Measurements from ENCODE around the gene ASIC5. TPM values are rescaled to one million over a fixed set of nuclear protein-coding genes. Genes with fewer than 3 reads are reported as not detected.

Gene ASIC5
- total RNA-seq, 6 experiments from 2014 or later = not detected

DNA sequence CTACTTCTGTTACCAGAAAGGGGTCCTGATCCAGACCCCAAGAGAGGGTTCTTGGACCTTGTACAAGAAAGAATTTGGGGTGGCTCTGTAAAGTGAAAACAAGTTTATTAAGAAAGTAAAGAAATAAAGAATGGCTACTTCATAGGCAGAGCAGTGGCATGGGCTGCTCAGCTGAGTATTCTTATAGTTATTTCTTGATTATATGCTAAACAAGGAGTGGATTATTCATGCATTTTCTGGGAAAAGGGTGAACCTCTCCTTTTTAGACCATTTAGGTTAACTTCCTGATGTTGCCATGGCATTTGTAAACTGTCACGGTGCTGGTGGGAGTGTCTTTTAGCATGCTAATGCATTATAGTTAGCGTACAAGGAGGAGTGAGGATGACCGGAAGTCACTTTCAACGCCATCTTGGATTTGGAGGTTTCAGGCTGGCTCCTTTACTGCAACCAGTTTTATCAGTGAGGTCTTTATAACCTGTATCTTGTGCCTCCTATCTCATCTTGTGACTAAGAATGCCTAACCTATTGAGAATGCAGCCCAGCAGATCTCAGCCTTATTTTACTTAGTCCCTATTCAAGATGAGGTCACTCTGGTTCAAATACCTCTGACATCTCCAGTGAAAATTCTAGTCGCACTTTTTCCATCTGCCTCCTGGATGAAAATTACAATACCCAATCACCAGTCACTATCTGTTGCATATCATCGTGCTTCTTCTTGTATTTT lies 21.9 kb upstream of the ASIC5 start:
- Mint-ChIP-seq H3K4me3 (no peak overlapping the region), H3K27ac (no peak overlapping the region), H3K36me3 (ENCODE audit: low read depth) (no peaks in the 10 kb centered on the region), H3K27me3 (ENCODE audit: insufficient read depth) (peaks cover 3% of the 10 kb centered on the region; the same call in 1 of the 2 replicates), H3K9me3 (peaks cover 9% of the 10 kb centered on the region), H3K4me1 (ENCODE audit: low read depth) (peaks cover 6% of the 10 kb centered on the region; the same call in 1 of the 2 replicates)
- no peak for DNase-seq
- TF ChIP-seq, protein P1, sequence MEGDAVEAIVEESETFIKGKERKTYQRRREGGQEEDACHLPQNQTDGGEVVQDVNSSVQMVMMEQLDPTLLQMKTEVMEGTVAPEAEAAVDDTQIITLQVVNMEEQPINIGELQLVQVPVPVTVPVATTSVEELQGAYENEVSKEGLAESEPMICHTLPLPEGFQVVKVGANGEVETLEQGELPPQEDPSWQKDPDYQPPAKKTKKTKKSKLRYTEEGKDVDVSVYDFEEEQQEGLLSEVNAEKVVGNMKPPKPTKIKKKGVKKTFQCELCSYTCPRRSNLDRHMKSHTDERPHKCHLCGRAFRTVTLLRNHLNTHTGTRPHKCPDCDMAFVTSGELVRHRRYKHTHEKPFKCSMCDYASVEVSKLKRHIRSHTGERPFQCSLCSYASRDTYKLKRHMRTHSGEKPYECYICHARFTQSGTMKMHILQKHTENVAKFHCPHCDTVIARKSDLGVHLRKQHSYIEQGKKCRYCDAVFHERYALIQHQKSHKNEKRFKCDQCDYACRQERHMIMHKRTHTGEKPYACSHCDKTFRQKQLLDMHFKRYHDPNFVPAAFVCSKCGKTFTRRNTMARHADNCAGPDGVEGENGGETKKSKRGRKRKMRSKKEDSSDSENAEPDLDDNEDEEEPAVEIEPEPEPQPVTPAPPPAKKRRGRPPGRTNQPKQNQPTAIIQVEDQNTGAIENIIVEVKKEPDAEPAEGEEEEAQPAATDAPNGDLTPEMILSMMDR (IDR thresholded peaks at IDR 0.05) = no peak

DNA sequence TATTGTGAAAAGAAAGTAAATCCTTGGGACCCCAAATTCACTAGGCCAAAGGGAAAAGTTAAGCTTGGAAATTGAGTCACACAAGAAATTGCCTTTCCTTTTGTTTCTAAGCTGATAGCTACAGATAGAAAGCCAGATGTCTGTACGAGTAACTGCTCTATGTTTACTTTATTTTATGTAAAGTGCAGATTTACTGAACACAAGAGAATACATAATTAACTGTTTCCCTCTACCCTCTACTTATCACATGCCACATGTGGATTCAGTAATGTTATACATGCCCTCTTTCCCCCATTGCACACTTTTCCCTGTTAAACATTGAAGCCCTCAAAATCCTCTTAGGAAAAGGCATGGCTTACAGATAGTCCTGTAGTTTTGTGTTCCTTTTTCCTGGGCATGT lies 21.0 kb upstream of the ASIC5 start:
- Mint-ChIP-seq H3K27me3 (ENCODE audit: insufficient read depth) (peaks cover 3% of the 10 kb centered on the region; the same call in 1 of the 2 replicates), H3K27ac (no peak overlapping the region), H3K4me3 (no peak overlapping the region), H3K9me3 (peaks cover 8% of the 10 kb centered on the region), H3K4me1 (ENCODE audit: low read depth) (peaks cover 6% of the 10 kb centered on the region; the same call in 1 of the 2 replicates), H3K36me3 (ENCODE audit: low read depth) (no peaks in the 10 kb centered on the region)
- TF ChIP-seq, protein P1 (IDR thresholded peaks at IDR 0.05) = no peak
- no peak for DNase-seq

DNA sequence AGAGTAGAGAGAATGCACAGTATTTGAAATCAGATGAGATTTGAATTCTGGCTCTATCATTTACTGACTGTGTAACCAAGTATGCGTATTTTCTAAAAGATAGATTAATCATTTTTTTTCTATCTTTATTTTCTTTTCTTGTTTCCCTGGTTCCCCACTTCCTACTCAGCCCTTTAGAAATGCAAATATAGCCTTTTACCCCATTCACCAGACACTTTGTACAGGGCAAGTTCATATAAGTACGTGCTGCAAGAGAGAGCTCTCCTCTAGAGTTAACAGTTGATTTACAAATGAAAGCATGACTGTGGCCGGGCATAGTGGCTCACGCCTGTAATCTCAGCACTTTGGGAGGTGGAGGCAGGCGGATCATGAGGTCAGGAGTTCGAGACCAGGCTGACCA lies 19.6 kb upstream of the ASIC5 start:
- H3K9me3 Mint-ChIP-seq = peaks cover 6% of the 10 kb centered on the region
- peaks cover 3% of the 10 kb centered on the region; the same call in 1 of the 2 replicates for H3K27me3 Mint-ChIP-seq (ENCODE audit: insufficient read depth)
- no peak for DNase-seq
- TF ChIP-seq, protein P1 (IDR thresholded peaks at IDR 0.05) = no peak
- no peak overlapping the region for H3K27ac Mint-ChIP-seq
- H3K36me3 Mint-ChIP-seq (ENCODE audit: low read depth) = no peaks in the 10 kb centered on the region
- no peak overlapping the region for H3K4me3 Mint-ChIP-seq
- H3K4me1 Mint-ChIP-seq (ENCODE audit: low read depth) = peaks cover 6% of the 10 kb centered on the region; the same call in 1 of the 2 replicates

DNA sequence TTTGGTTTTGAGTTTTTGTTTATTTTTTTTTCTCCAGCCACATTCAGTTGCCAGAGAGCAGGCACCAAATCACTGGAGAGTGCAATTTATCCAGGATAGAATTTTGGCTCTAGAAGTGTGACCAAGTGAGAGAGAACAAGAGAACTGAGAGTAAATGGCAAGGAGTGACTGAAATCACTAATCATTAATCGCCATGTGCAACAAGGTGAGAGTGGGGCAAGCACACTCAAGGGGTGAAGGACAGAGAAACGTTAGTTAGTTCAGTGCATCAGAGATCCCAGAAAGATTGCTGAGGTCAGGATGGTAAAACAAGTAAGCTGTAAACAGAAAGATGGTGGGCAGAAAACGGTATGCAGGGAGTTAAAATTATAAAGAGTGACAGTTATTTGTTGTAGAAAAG lies 17.8 kb upstream of the ASIC5 start:
- Mint-ChIP-seq H3K9me3 (no peaks in the 10 kb centered on the region; the same call in 1 of the 2 replicates), H3K36me3 (ENCODE audit: low read depth) (no peaks in the 10 kb centered on the region), H3K27me3 (ENCODE audit: insufficient read depth) (peaks cover 3% of the 10 kb centered on the region; the same call in 1 of the 2 replicates), H3K27ac (no peak overlapping the region), H3K4me1 (ENCODE audit: low read depth) (no peaks in the 10 kb centered on the region; the same call in 1 of the 2 replicates), H3K4me3 (no peak overlapping the region)
- TF ChIP-seq, protein P1 (IDR thresholded peaks at IDR 0.05) = no peak
- no peak for DNase-seq

DNA sequence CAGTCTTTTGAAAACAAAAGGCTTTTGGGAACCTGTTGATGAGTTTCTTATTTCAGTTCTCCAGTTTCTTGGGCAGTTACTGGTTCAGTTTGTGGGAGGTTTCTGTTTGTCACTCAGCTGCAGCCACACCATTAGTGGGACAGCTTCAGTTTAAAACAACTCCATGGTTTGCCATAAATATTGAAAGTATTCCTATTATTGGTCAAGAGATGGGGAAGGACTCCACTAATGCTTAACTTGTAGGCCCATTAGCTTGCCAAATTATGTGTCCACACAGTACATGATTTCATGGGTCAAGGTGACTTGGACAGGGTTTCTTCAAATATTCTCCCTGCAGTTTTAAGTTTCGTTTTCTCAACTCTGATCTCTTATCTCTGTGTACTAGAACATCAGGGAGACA lies 15.5 kb upstream of the ASIC5 start:
- Mint-ChIP-seq H3K4me1 (ENCODE audit: low read depth) (no peaks in the 10 kb centered on the region), H3K4me3 (no peak overlapping the region), H3K9me3 (peaks cover 12% of the 10 kb centered on the region), H3K27me3 (ENCODE audit: insufficient read depth) (peaks cover 3% of the 10 kb centered on the region; the same call in 1 of the 2 replicates), H3K36me3 (ENCODE audit: low read depth) (0 out of 2 replicates have a peak, but pooled peaks cover 3% of the 10 kb centered on the region), H3K27ac (no peak overlapping the region)
- no peak for DNase-seq
- TF ChIP-seq, protein P1 (IDR thresholded peaks at IDR 0.05) = no peak

Data from HFFc6 (cell line).